GM12872 (cell line): ENCODE data around the gene AGPAT3.

Experiments used
- TF ChIP-seq, protein P1 (sequence below): IDR thresholded peaks from 3 replicates; pipeline ENCODE4 v1.5.1; 2011; ENCODE audit warnings: low read depth, mild to moderate bottlenecking, low read length, moderate library complexity; ENCODE audit not compliant: insufficient read depth

The AGPAT3 gene

DNA sequence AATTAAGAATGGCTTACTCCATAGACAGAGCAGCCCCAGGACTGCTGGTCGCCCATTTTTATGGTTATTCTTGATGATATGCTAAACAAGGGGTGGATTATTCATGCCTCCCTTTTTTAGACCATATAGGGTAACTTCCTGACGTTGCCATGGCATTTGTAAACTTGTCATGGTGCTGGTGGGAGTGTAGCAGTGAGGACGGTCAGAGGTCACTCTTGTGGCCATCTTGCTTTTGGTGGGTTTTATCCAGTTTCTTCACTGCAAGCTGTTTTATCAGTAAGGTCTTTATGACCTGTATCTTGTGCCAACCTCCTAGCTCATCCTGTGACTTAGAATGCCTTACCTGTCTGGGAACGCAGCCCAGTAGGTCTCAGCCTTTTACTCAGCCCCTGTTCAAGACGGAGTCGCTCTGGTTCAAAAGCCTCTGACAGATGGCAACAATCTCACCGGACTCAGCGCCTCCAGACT is 5.2 kb upstream of the AGPAT3 start:
- TF ChIP-seq, protein P1, sequence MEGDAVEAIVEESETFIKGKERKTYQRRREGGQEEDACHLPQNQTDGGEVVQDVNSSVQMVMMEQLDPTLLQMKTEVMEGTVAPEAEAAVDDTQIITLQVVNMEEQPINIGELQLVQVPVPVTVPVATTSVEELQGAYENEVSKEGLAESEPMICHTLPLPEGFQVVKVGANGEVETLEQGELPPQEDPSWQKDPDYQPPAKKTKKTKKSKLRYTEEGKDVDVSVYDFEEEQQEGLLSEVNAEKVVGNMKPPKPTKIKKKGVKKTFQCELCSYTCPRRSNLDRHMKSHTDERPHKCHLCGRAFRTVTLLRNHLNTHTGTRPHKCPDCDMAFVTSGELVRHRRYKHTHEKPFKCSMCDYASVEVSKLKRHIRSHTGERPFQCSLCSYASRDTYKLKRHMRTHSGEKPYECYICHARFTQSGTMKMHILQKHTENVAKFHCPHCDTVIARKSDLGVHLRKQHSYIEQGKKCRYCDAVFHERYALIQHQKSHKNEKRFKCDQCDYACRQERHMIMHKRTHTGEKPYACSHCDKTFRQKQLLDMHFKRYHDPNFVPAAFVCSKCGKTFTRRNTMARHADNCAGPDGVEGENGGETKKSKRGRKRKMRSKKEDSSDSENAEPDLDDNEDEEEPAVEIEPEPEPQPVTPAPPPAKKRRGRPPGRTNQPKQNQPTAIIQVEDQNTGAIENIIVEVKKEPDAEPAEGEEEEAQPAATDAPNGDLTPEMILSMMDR: no peak

DNA sequence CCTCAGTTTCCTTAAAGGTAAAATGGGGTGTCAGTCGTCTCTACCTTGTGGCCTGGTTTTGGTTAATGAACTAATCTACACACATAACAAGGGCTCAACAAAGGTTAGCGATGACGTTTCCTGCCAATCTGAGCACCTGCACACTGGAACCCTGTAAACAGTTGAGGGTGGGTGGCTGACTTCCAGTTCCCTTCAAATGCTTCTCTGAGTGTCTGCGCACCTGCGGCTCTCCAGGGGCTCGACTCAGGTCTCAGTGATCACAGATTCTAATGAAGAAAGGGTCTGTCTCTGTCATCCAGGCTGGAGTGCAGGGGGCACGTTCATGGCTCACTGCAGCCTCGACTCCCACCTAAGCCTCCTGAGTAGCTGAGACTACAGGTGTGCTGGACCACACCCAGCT is 3.3 kb upstream of the AGPAT3 start:
- TF ChIP-seq, protein P1: no peak

DNA sequence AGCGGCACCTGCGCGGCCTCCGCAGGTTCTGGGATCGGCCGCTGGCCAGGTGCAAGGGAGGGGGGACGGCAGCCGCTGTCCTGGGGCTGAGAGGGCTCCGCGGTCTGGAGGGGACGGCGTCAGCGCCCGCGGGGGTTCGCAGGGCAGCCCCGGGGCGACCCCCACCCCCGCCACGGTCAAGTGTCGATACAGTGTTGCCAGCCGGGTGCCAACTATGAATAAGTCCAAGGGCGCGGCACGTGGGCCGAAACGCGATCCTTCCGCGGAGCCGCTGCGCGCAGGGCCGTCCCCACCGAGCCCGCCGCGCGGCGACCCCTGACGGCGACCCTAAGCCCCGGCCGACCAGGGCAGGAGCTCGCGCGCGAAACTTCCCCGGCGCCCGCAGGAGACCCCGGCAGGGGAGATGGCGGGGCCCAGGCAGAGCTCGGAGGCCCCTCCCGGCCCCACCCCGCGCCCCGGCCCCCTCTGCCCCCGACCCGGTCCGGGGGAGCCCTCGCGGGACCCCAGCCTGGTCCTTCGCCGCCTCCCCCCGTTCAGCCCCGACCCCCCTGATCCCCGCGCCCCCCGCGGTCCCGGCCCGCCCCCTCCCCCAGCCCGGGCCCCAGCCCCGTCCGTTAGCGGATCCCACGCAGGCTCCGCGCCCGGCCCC is 586 bp upstream of the AGPAT3 start:
- TF ChIP-seq, protein P1: no peak

DNA sequence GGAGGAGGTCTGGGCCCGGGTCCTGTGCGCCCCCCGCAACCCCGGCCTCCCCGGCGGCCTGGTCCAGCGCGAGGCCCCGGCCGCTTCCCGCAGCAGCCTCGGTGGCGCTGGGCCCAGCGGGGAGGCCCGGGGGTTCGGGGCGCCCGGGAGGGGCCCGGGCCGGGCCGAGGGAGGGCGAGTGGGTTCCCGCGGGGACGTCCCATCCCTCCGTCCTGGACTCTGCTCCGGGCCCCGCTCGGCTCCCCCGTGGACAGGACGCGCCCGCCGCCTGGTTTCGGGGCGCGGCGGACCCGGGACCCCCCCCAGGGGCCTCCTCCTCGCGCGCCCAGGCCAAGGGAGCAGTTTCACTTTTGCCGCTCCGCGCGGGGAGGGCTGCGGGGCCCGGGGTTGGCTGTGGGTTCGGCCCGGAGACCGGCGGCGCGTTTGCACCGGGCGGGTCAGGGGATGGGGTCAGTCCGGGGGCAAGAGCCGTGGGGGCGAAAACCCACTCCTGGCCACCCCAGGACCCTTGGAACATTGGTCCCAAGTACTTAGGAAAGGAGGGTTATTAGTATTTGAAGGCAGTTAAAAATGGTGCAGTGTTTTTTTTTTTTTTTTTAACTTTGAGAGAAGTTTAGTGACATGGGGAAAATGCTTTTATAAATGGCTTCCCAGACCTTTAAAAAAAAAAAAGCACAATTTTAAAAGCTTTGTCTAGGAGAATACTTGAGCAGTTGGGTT is 677 bp downstream of the AGPAT3 start:
- TF ChIP-seq, protein P1: no peak

DNA sequence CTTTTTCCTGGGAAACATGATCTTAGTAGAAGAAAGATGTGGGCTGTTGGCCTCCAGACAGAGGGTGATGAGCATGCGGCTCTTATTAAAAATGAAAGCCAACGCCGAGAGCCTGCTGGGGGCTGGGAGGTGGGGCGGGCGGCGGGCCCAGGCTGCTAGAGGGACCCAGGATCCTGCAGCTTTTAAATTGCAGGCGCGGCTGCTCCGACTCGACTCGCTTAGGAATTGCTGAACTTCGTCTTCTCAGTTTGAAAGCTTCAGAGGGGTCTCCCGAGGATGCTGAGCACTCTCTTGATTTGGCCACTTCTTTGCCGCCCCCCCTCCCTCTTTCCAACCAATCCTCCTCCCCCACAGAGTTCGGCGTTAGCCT is 1.2 kb downstream of the AGPAT3 start:
- TF ChIP-seq, protein P1: no peak

DNA sequence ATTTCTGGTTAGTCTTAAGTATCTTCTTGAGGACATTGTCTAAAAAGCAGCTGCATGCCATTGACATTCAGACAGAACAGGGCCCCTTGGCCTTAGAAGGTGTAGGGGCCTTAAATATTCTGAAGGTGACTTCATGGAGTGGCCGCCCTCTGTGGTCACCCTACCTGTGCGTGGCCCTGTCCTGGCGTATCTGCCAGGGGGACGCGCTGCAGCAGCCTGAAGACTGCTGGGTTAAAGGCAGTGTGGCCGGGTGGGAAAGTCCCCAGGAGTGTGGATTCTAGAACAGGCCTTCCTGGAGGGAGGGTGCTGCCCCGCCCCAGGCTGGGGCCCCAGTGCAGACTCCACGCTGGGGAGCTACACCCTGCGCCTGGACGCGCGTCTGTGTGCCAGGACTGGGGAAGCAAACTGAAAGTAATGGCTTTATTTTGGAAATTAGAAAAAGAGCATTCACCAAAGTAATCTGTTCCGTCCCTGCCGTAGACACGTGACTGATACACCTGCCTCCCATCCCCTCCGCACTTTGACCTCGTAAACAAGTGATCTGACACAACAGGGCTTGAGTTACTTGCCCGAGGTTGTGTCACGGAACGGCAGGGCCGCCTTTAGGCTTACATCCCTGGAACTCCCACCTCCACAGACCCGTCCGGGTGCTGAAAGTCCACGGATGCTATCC is 1.8 kb downstream of the AGPAT3 start:
- TF ChIP-seq, protein P1: no peak

DNA sequence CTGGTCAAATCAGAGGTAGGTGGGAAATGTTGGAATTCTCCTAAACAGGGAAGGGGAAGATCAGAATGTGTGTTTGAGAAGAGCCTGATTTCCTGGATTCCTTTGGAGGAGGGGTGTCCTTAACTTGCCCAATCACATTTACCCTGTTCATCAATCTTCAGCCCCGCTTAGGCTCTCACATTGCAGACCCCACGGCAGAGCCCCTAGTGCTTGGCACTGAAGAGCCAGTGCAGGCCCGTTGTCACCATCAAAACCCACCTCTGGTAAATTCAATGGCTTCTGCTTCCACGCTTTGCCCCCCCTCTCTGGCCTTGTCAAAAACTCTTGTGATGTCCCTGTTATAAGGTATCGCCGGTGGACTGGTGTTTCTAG is 2.3 kb downstream of the AGPAT3 start:
- TF ChIP-seq, protein P1: no peak
